Fibroblast of lung (primary cell): Measurements from ENCODE around the gene APOBEC3F. TPM values are rescaled to one million over a fixed set of nuclear protein-coding genes. Genes with fewer than 3 reads are reported as not detected.

ENCODE experiments used
- DNase-seq, 2 donors: peaks; one replicate each; pipeline versions ENCODE4 v3.0.0 to v3.0.0-alpha.2; 2010; ENCODE audit warnings: low read depth in 2 of 2
- H2AFZ ChIP-seq: 2 replicates; pipeline ENCODE4 v1.5.1; 2012; ENCODE audit warnings: low read length, control low read depth, inconsistent platforms
- H3K27ac ChIP-seq: 2 replicates; pipeline ENCODE4 v1.5.1; 2011; ENCODE audit warnings: low read length, control low read depth; ENCODE audit not compliant: insufficient read depth
- H3K27me3 ChIP-seq: 2 replicates; pipeline ENCODE4 v1.5.1; 2011; ENCODE audit warnings: mild to moderate bottlenecking, low read length; ENCODE audit not compliant: control insufficient read depth, insufficient read depth
- H3K36me3 ChIP-seq: 2 replicates; pipeline ENCODE4 v1.5.1; 2011; ENCODE audit warnings: low read length; ENCODE audit not compliant: control insufficient read depth, insufficient read depth
- H3K4me1 ChIP-seq: 2 replicates; pipeline ENCODE4 v1.5.1; 2011; ENCODE audit warnings: low read length; ENCODE audit not compliant: control insufficient read depth, insufficient read depth; ENCODE audit errors: extremely low read depth
- H3K4me2 ChIP-seq: 2 replicates; pipeline ENCODE4 v1.5.1; 2011; ENCODE audit warnings: low read length, control low read depth; ENCODE audit not compliant: insufficient read depth; ENCODE audit errors: extremely low read depth
- H3K4me3 ChIP-seq, 4 experiments: fragments of 200-600 bp in 1 of 4; sonication (generic) in 1 of 4; replicated peaks in 1 of 4; 2 replicates each; pipeline ENCODE4 v1.5.1; 2011 to 2016; ENCODE audit warnings: low read length in 4 of 4, low read depth in 3 of 4, mild to moderate bottlenecking in 3 of 4, control low read depth in 2 of 4, inconsistent platforms in 1 of 4, mixed read lengths in 1 of 4; ENCODE audit not compliant: insufficient read depth in 1 of 4; ENCODE audit errors: control extremely low read depth in 1 of 4
- H3K79me2 ChIP-seq: 2 replicates; pipeline ENCODE4 v1.5.1; 2012; ENCODE audit warnings: mild to moderate bottlenecking, low read length, inconsistent platforms; ENCODE audit not compliant: control insufficient read depth, insufficient read depth
- H3K9ac ChIP-seq: 2 replicates; pipeline ENCODE4 v1.5.1; 2011; ENCODE audit warnings: mild to moderate bottlenecking, low read length, control low read depth; ENCODE audit not compliant: insufficient read depth
- H3K9me3 ChIP-seq: 2 replicates; pipeline ENCODE4 v1.5.1; 2012; ENCODE audit warnings: low read depth, low read length; ENCODE audit not compliant: control insufficient read depth, insufficient read depth
- H4K20me1 ChIP-seq: 2 replicates; pipeline ENCODE4 v1.5.1; 2011; ENCODE audit warnings: low read length; ENCODE audit not compliant: control insufficient read depth, insufficient read depth; ENCODE audit errors: extremely low read depth
- EZH2 ChIP-seq: IDR thresholded peaks from 2 replicates; pipeline ENCODE4 v1.5.1; 2012; ENCODE audit warnings: low read length, control low read depth, mild to moderate bottlenecking; ENCODE audit errors: missing control alignments
- polyA plus RNA-seq, 2 donors: library from polyadenylated mRNA; depleted of rRNA in 1 of 2; stranded (reverse) in 1 of 2; unstranded in 1 of 2; fragments of >200 nt; gene quantifications; 2 replicates each; pipeline ENCODE4 v1.2.1, GENCODE V29; 2011 to 2012; ENCODE audit warnings: missing spikeins in 1 of 2
- total RNA-seq: library from RNA; depleted of rRNA; stranded (reverse); fragments of >200 nt; gene quantifications from 2 replicates; pipeline ENCODE4 v1.2.1, GENCODE V29; 2014
- TF ChIP-seq, protein P1 (sequence below), 2 donors: IDR thresholded peaks in 1 of 2; conservative IDR thresholded peaks in 1 of 2; 1 replicate in 1 of 2; 2 replicates in 1 of 2; pipeline ENCODE4 v1.5.1; 2011 to 2012; ENCODE audit warnings: low read length in 2 of 2, control low read depth in 1 of 2, inconsistent platforms in 1 of 2, low read depth in 1 of 2, mild to moderate bottlenecking in 1 of 2

Gene APOBEC3F
- total and polyA plus RNA-seq, 2 donors (not counting 1 experiment from before 2014, with no cell fraction given) = 6.3 to 7.8 TPM

DNA sequence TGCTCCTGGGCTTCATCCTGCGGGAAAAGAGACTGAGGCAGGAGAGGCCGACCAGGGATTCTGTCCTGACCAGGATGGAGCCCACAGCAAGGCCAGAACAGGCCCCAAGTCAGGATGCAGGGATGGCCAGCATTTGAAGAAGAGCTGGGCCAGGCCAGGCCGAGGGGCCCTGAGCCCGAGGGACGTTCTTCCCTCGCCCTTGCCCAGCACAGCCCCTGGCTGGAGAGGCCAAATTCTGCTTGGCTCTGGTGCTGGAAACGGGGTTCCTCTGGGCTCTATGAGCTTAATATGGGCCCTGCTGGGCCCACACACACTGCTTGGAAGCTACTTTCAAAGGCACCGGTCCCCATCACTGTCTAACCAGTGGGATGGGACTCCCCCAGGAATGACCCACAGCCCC, 44.0 kb downstream of the APOBEC3F start:
- no peak for DNase-seq
- no peak for TF ChIP-seq EZH2
- TF ChIP-seq, protein P1, sequence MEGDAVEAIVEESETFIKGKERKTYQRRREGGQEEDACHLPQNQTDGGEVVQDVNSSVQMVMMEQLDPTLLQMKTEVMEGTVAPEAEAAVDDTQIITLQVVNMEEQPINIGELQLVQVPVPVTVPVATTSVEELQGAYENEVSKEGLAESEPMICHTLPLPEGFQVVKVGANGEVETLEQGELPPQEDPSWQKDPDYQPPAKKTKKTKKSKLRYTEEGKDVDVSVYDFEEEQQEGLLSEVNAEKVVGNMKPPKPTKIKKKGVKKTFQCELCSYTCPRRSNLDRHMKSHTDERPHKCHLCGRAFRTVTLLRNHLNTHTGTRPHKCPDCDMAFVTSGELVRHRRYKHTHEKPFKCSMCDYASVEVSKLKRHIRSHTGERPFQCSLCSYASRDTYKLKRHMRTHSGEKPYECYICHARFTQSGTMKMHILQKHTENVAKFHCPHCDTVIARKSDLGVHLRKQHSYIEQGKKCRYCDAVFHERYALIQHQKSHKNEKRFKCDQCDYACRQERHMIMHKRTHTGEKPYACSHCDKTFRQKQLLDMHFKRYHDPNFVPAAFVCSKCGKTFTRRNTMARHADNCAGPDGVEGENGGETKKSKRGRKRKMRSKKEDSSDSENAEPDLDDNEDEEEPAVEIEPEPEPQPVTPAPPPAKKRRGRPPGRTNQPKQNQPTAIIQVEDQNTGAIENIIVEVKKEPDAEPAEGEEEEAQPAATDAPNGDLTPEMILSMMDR (conservative IDR thresholded peaks at IDR 0.05 in 1 of 2, IDR thresholded peaks at IDR 0.05 in 1 of 2; ENCODE audit: low read depth in 1 of 2, low read length in 2 of 2) = no peak
- no peaks in the 10 kb centered on the region for H3K9me3 ChIP-seq
- H3K4me1 ChIP-seq = no peaks in the 10 kb centered on the region
- H3K79me2 ChIP-seq = no peaks in the 10 kb centered on the region
- H3K27me3 ChIP-seq = no peaks in the 10 kb centered on the region
- H2AFZ ChIP-seq = no peak overlapping the region
- H3K4me2 ChIP-seq = no peak overlapping the region
- no peak overlapping the region for H3K9ac ChIP-seq
- H3K4me3 ChIP-seq = no peak overlapping the region
- H3K36me3 ChIP-seq = no peaks in the 10 kb centered on the region
- no peaks in the 10 kb centered on the region for H4K20me1 ChIP-seq
- no peak overlapping the region for H3K27ac ChIP-seq

DNA sequence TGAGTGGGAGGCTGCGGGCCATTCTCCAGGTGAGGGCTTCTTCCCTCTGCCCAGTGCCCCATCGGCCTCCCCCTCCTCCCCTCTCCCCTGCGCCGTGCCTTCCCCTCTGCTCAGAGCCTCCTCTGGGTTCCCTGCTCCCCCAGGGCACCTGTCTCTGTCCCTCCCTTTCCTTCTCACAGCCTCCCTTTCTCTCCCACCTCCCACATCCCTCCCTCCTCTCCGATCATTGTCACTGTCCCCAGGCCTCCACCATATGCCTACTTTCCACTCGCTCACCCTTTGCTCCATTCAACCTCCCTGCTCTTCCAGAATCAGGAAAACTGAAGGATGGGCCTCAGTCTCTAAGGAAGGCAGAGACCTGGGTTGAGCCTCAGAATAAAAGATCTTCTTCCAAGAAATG, 46.4 kb downstream of the APOBEC3F start:
- H3K9ac ChIP-seq = no peak overlapping the region
- no peak for DNase-seq
- H3K27me3 ChIP-seq = peaks cover 2% of the 10 kb centered on the region
- no peaks in the 10 kb centered on the region for H3K36me3 ChIP-seq
- H3K4me1 ChIP-seq = no peaks in the 10 kb centered on the region
- TF ChIP-seq EZH2 = no peak
- TF ChIP-seq, protein P1 (conservative IDR thresholded peaks at IDR 0.05 in 1 of 2, IDR thresholded peaks at IDR 0.05 in 1 of 2; ENCODE audit: low read depth in 1 of 2, low read length in 2 of 2) = no peak
- H3K9me3 ChIP-seq = no peaks in the 10 kb centered on the region
- no peak overlapping the region for H3K27ac ChIP-seq
- no peak overlapping the region for H3K4me3 ChIP-seq
- H4K20me1 ChIP-seq = no peaks in the 10 kb centered on the region
- H3K79me2 ChIP-seq = no peaks in the 10 kb centered on the region
- H2AFZ ChIP-seq = no peak overlapping the region
- H3K4me2 ChIP-seq = no peak overlapping the region

DNA sequence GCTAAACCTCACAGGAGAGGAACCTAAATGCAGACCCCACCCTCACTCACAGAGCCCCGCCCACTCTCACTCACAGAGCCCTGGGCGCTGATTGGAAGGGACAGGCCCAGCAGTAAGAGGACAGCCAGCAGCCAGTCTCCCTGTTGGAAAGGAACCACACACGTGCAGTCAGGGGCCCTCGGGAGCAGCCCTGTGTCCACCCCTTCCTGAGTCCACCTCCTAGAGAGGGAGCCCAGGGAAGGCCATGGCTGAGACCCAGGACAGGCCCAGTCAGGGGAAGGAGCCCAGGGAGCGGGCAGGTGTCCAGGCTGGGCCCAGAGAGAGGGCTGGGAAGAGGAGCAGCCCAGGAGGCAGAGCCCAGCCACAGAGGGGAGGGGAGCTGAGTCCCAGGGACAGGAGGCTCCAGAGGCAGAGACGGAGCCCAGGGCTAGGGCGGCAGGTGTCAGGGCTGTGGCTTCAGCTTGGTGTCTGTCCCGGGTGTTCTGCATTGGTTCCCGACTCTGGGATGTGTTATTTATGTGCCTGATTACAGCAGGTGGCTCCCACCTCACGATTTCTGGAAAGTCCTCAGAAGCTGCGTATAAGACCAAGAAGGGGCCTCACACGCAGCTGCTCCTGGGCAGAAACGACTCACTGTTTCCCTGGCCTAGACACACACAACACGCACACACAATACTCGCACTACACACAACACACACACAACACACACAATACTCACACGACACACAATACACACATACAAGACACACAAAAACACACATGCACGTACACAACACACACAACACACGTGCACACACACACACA, 47.4 kb downstream of the APOBEC3F start:
- DNase-seq = no peak
- H3K4me1 ChIP-seq = no peaks in the 10 kb centered on the region
- no peaks in the 10 kb centered on the region for H3K36me3 ChIP-seq
- no peak overlapping the region for H2AFZ ChIP-seq
- H3K27me3 ChIP-seq = peaks cover 4% of the 10 kb centered on the region
- TF ChIP-seq EZH2 = no peak
- H3K79me2 ChIP-seq = no peaks in the 10 kb centered on the region
- H3K27ac ChIP-seq = no peak overlapping the region
- H3K4me2 ChIP-seq = no peak overlapping the region
- H3K4me3 ChIP-seq = no peak overlapping the region
- H4K20me1 ChIP-seq = no peaks in the 10 kb centered on the region
- no peak overlapping the region for H3K9ac ChIP-seq
- no peaks in the 10 kb centered on the region for H3K9me3 ChIP-seq
